AG10803 (cell line): ENCODE results near the gene DOCK9.

Experiments used
- DNase-seq: peaks from one replicate; pipeline ENCODE4 v3.0.0; 2010; ENCODE audit warnings: low read depth
- H3K4me3 ChIP-seq: 2 replicates; pipeline ENCODE4 v1.5.1; 2011; ENCODE audit warnings: mild to moderate bottlenecking, low read length, control low read depth
- CTCF ChIP-seq: conservative IDR thresholded peaks from 2 replicates; pipeline ENCODE4 v1.5.1; 2011; ENCODE audit warnings: mild to moderate bottlenecking, low read length, control low read depth, inconsistent platforms

The DOCK9 gene

GRCh38 chr13:98869408-98870090 lies 108.3 kb downstream of the DOCK9 start:
- DNase-seq: no peak
- no peak overlapping the region for H3K4me3 ChIP-seq
- peak; percentile 25; the same call in 1 of the 2 replicates for TF ChIP-seq CTCF

- no peak for TF ChIP-seq CTCF
- no peak for DNase-seq
- H3K4me3 ChIP-seq: no peak overlapping the region
Measured at GRCh38 chr13:98868932-98869331, 108.9 kb downstream of the DOCK9 start.

GRCh38 chr13:98866882-98867281 lies 111.0 kb downstream of the DOCK9 start:
- peak; percentile 18; the same call in 1 of the 2 replicates for TF ChIP-seq CTCF
- DNase-seq: no peak
- H3K4me3 ChIP-seq: no peak overlapping the region

- no peak for TF ChIP-seq CTCF
- no peak overlapping the region for H3K4me3 ChIP-seq
- DNase-seq: no peak
Measured at GRCh38 chr13:98860491-98860890, 117.4 kb downstream of the DOCK9 start.

- no peak overlapping the region for H3K4me3 ChIP-seq
- no peak for DNase-seq
- TF ChIP-seq CTCF: no peak
Measured at GRCh38 chr13:98858191-98858590, 119.7 kb downstream of the DOCK9 start.

- peak; percentile 35 for DNase-seq
- H3K4me3 ChIP-seq: no peak overlapping the region
- no peak for TF ChIP-seq CTCF
Measured at GRCh38 chr13:98856983-98857382, 120.9 kb downstream of the DOCK9 start.

- no peak for DNase-seq
- H3K4me3 ChIP-seq: no peak overlapping the region
- no peak for TF ChIP-seq CTCF
Measured at GRCh38 chr13:98854448-98854847, 123.4 kb downstream of the DOCK9 start.
